ENCODE measurements around the gene RNF126.

Gene RNF126

DNA sequence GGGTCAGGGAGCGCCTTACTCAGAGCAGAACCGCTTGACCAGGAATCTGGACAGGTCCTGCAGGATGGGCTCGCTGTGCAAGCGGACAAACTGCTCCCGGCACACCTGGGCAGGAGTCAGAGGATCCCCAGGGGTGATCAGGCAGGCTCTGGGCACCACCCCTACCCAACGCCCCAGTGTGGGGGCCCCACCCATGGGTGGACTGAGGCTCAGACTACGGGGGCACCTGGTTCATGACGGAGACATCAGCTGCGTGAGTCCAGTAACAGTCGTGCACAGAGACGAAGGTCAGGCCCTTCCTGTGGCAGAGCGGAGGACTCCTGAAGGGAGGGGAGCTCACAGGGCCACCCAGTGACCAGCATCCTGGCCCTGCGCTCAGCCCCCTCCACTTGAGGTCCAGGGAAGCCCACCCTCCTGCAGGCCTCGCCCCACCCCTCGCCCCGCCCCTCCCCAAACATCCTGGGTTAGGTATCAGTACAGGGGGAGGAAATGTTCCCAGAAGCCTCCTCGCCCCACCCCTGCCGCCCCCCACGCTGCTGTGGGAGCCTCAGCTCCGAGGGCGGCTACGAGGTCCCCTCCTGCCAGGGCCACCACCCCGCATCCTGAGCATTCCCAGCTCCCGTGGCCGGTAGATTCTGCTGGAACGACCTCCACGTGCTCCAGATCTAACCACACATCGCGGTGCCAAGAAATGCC lies 45.3 kb downstream of the RNF126 start:
- Histone ChIP-seq H3K79me2 (ENCODE audit: insufficient read depth, low read depth) (no peaks in the 10 kb centered on the region), H3K4me3 (IDR thresholded peaks at IDR 0.05; ENCODE audit: insufficient read depth, low read depth, low read length) (no peak overlapping the region), H3K27me3 (ENCODE audit: insufficient read depth, low read depth) (no peaks in the 10 kb centered on the region), H4K20me1 (ENCODE audit: insufficient read depth) (no peaks in the 10 kb centered on the region), H3K36me3 (ENCODE audit: insufficient read depth) (no peaks in the 10 kb centered on the region), H2AFZ (ENCODE audit: low read depth) (no peak overlapping the region), H3K4me1 (ENCODE audit: low read depth, poor library complexity, severe bottlenecking) (no peaks in the 10 kb centered on the region), H3K4me2 (no peak overlapping the region), H3K27ac (no peak overlapping the region), H3K9ac (no peak overlapping the region)
- TF ChIP-seq CTCF (conservative IDR thresholded peaks at IDR 0.05; ENCODE audit: low read depth, low read length), result no peak

DNA sequence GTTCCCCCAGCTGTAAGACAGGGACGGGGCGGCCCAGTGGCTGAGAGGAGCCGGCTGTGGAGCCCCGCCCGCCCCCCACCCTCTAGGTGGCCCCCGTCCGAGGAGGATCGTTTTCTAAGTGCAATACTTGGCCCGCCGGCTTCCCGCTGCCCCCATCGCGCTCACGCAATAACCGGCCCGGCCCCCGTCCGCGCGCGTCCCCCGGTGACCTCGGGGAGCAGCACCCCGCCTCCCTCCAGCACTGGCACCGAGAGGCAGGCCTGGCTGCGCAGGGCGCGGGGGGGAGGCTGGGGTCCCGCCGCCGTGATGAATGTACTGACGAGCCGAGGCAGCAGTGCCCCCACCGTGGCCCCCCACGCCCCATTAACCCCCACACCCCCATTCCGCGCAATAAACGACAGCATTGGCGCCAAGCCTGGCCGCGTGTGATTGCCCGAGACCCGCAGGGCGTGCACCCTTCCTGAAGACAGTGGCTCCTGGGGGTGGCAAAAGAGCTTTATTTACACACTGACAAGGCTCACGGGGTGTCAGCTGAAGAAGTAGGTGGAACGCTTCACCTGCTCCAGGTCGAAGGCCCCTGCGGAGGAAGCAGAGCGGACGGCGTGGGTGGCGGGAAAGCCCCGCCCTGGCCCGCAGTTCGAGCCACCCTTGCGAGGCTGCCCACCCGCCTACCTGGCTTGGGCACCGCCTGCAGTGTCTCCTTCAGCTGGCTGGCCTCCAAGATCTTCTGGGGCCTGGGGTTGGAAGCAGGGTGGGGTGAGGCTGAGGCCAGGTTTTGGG lies 46.1 kb downstream of the RNF126 start:
- no peak for TF ChIP-seq CTCF (conservative IDR thresholded peaks at IDR 0.05; ENCODE audit: low read depth, low read length)
- Histone ChIP-seq H4K20me1 (ENCODE audit: insufficient read depth) (no peaks in the 10 kb centered on the region), H2AFZ (ENCODE audit: low read depth) (no peak overlapping the region), H3K79me2 (ENCODE audit: insufficient read depth, low read depth) (no peaks in the 10 kb centered on the region), H3K27me3 (ENCODE audit: insufficient read depth, low read depth) (no peaks in the 10 kb centered on the region), H3K36me3 (ENCODE audit: insufficient read depth) (no peaks in the 10 kb centered on the region), H3K9ac (no peak overlapping the region), H3K4me3 (IDR thresholded peaks at IDR 0.05; ENCODE audit: insufficient read depth, low read depth, low read length) (no peak overlapping the region), H3K4me1 (ENCODE audit: low read depth, poor library complexity, severe bottlenecking) (no peaks in the 10 kb centered on the region), H3K27ac (no peak overlapping the region), H3K4me2 (no peak overlapping the region)

DNA sequence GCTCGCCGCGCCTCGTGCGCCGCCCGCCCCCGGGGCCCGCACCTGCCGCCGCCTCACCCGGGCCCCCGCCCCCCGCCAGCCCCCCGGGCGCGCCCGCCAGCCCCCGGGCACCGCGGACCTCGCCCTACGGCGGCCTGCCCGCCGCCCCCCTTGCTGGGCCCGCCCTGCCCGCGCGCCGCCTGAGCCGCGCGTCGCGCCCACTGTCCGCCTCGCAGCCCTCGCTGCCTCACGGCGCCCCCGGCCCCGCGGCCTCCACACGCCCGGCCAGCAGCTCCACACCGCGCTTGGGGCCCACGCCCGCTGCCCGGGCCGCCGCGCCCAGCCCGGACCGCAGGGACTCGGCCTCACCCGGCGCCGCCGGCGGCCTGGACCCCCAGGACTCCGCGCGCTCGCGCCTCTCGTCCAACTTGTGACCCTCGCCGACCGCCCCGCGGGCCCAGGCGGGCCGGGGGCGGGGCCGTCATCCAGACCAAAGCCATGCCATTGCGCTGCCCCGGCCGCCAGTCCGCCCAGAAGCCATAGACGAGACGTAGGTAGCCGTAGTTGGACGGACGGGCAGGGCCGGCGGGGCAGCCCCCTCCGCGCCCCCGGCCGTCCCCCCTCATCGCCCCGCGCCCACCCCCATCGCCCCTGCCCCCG lies 46.8 kb downstream of the RNF126 start:
- no peaks in the 10 kb centered on the region for H3K27me3 ChIP-seq (ENCODE audit: insufficient read depth, low read depth)
- H3K79me2 ChIP-seq (ENCODE audit: insufficient read depth, low read depth), result no peaks in the 10 kb centered on the region
- H3K4me3 ChIP-seq (IDR thresholded peaks at IDR 0.05; ENCODE audit: insufficient read depth, low read depth, low read length), result no peak overlapping the region
- H3K4me1 ChIP-seq (ENCODE audit: low read depth, poor library complexity, severe bottlenecking), result no peaks in the 10 kb centered on the region
- H3K4me2 ChIP-seq, result no peak overlapping the region
- H3K36me3 ChIP-seq (ENCODE audit: insufficient read depth), result no peaks in the 10 kb centered on the region
- H3K27ac ChIP-seq, result no peak overlapping the region
- no peak for TF ChIP-seq CTCF (conservative IDR thresholded peaks at IDR 0.05; ENCODE audit: low read depth, low read length)
- H2AFZ ChIP-seq (ENCODE audit: low read depth), result no peak overlapping the region
- no peak overlapping the region for H3K9ac ChIP-seq
- H4K20me1 ChIP-seq (ENCODE audit: insufficient read depth), result no peaks in the 10 kb centered on the region

DNA sequence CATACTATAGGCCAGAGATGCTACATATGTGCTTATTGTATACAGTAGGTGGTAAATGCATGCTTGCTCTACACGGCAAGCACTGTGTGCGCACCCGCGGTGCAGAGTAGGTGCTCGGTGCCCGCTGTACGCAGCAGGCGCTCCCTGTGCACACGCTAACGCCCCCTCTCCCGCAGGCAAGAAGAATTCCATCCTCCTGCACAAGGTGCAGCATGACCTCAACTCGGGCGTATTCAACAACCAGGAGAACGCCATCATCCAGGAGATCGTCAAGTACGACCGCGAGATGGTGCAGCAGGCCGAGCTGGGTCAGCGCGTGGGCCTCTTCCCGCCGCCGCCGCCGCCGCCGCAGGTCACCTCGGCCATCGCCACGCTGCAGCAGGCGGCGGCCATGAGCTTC lies 47.4 kb downstream of the RNF126 start:
- no peaks in the 10 kb centered on the region for H4K20me1 ChIP-seq (ENCODE audit: insufficient read depth)
- no peak overlapping the region for H2AFZ ChIP-seq (ENCODE audit: low read depth)
- H3K4me3 ChIP-seq (IDR thresholded peaks at IDR 0.05; ENCODE audit: insufficient read depth, low read depth, low read length), result no peak overlapping the region
- H3K79me2 ChIP-seq (ENCODE audit: insufficient read depth, low read depth), result no peaks in the 10 kb centered on the region
- no peaks in the 10 kb centered on the region for H3K4me1 ChIP-seq (ENCODE audit: low read depth, poor library complexity, severe bottlenecking)
- H3K27me3 ChIP-seq (ENCODE audit: insufficient read depth, low read depth), result no peaks in the 10 kb centered on the region
- H3K9ac ChIP-seq, result no peak overlapping the region
- H3K27ac ChIP-seq, result no peak overlapping the region
- no peaks in the 10 kb centered on the region for H3K36me3 ChIP-seq (ENCODE audit: insufficient read depth)
- no peak overlapping the region for H3K4me2 ChIP-seq
- TF ChIP-seq CTCF (conservative IDR thresholded peaks at IDR 0.05; ENCODE audit: low read depth, low read length), result no peak

Measured in KMS-11 (cell line).